Measurements from ENCODE around the gene PTPN20.

Gene PTPN20

DNA sequence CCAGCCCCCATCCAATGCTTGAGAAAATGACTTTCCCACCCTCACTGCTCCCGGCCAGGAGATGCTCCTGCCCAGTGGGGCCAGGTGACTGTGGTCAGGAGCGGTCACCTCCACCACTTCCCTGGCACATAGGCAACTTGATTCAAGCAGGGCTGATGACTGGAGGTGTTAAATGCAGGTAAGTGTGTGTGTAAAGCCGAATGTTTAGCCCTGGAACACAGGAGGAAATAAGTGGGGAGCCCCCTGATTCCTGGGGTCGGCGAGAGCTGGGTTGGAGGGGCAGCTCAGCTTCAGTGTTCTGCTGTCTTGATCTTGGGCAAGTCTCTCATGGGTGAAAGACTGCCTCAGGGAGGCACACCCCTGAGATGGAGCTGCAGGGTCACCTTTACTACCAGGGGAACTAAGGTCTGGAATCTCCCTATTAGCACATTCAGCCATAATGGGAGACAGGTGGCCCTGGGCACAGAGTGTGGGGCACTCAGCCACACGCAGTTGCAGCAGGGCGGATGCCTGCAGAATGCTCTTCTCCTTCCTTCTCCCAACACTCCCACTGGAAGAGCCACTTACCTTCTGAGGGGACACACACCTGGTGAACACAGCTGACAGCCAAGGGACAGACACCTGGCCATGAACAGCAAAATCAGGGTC lies 124.1 kb downstream of the PTPN20 start (continued):
- TF ChIP-seq BACH2 (CRISPR knock-in tag; IDR thresholded peaks at IDR 0.05; ENCODE audit: borderline replicate concordance) (no peak), ZC3H10 (CRISPR knock-in tag; IDR thresholded peaks at IDR 0.05) (no peak), ZFP30 (CRISPR knock-in tag; IDR thresholded peaks at IDR 0.05) (no peak), RARB (CRISPR knock-in tag; IDR thresholded peaks at IDR 0.05) (no peak), SNAI2 (CRISPR knock-in tag; IDR thresholded peaks at IDR 0.05) (no peak), ZNF70 (CRISPR knock-in tag; IDR thresholded peaks at IDR 0.05) (no peak), ESRRG (CRISPR knock-in tag; IDR thresholded peaks at IDR 0.05) (no peak), TCF4 (CRISPR knock-in tag; IDR thresholded peaks at IDR 0.05; ENCODE audit: borderline replicate concordance) (no peak), ZNF8 (CRISPR knock-in tag; IDR thresholded peaks at IDR 0.05) (no peak)
- TF ChIP-seq, protein P1, sequence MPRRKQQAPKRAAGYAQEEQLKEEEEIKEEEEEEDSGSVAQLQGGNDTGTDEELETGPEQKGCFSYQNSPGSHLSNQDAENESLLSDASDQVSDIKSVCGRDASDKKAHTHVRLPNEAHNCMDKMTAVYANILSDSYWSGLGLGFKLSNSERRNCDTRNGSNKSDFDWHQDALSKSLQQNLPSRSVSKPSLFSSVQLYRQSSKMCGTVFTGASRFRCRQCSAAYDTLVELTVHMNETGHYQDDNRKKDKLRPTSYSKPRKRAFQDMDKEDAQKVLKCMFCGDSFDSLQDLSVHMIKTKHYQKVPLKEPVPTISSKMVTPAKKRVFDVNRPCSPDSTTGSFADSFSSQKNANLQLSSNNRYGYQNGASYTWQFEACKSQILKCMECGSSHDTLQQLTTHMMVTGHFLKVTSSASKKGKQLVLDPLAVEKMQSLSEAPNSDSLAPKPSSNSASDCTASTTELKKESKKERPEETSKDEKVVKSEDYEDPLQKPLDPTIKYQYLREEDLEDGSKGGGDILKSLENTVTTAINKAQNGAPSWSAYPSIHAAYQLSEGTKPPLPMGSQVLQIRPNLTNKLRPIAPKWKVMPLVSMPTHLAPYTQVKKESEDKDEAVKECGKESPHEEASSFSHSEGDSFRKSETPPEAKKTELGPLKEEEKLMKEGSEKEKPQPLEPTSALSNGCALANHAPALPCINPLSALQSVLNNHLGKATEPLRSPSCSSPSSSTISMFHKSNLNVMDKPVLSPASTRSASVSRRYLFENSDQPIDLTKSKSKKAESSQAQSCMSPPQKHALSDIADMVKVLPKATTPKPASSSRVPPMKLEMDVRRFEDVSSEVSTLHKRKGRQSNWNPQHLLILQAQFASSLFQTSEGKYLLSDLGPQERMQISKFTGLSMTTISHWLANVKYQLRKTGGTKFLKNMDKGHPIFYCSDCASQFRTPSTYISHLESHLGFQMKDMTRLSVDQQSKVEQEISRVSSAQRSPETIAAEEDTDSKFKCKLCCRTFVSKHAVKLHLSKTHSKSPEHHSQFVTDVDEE (CRISPR knock-in tag; IDR thresholded peaks at IDR 0.05): no peak

DNA sequence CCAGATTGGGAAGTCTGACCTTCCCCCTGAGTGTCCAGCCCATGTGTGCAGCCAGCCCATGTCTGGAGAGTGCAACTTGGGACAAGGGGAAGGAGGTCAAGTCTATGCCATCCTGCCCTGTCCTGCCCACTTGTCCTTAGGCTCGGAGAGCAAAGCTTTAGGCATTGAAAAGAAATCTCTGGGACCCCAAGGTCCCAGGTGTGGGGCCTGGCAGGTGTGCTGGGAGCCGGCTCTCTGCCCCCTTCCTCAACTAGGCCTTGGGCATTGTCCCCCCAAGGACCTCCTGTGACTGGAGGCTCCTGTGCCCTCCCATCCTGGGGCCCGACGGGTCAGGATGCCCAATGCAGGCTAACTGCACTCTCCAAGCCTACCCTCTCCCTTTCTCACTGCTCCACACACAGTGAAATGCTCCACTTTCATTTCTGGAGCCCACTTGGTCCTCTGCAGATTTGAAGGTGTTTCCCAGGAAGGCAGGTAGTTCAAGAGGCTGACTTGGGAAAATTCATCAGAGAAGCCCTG lies 124.7 kb downstream of the PTPN20 start:
- TF ChIP-seq, protein P2, sequence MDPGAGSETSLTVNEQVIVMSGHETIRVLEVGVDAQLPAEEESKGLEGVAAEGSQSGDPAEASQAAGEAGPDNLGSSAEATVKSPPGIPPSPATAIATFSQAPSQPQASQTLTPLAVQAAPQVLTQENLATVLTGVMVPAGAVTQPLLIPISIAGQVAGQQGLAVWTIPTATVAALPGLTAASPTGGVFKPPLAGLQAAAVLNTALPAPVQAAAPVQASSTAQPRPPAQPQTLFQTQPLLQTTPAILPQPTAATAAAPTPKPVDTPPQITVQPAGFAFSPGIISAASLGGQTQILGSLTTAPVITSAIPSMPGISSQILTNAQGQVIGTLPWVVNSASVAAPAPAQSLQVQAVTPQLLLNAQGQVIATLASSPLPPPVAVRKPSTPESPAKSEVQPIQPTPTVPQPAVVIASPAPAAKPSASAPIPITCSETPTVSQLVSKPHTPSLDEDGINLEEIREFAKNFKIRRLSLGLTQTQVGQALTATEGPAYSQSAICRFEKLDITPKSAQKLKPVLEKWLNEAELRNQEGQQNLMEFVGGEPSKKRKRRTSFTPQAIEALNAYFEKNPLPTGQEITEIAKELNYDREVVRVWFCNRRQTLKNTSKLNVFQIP (CRISPR knock-in tag; IDR thresholded peaks at IDR 0.05; ENCODE audit: borderline replicate concordance, low read depth): no peak
- TF ChIP-seq ESRRG (CRISPR knock-in tag; IDR thresholded peaks at IDR 0.05) (no peak), TOX (CRISPR knock-in tag; IDR thresholded peaks at IDR 0.05; ENCODE audit: borderline replicate concordance) (no peak), OSR1 (CRISPR knock-in tag; IDR thresholded peaks at IDR 0.05) (no peak), ZNF8 (CRISPR knock-in tag; IDR thresholded peaks at IDR 0.05) (no peak), SNAI2 (CRISPR knock-in tag; IDR thresholded peaks at IDR 0.05) (no peak), TCF4 (CRISPR knock-in tag; IDR thresholded peaks at IDR 0.05; ENCODE audit: borderline replicate concordance) (no peak), PPARA (CRISPR knock-in tag; IDR thresholded peaks at IDR 0.05; ENCODE audit: borderline replicate concordance) (no peak), BACH2 (CRISPR knock-in tag; IDR thresholded peaks at IDR 0.05; ENCODE audit: borderline replicate concordance) (no peak), RARB (CRISPR knock-in tag; IDR thresholded peaks at IDR 0.05) (no peak), ARNTL (CRISPR knock-in tag; IDR thresholded peaks at IDR 0.05; ENCODE audit: borderline replicate concordance, low read depth) (no peak), ZC3H10 (CRISPR knock-in tag; IDR thresholded peaks at IDR 0.05) (no peak), ZNF565 (CRISPR knock-in tag; conservative IDR thresholded peaks at IDR 0.05; ENCODE audit: low read depth) (no peak), ISL1 (CRISPR knock-in tag; IDR thresholded peaks at IDR 0.05) (no peak), ZNF70 (CRISPR knock-in tag; IDR thresholded peaks at IDR 0.05) (no peak)
- TF ChIP-seq, protein P3, sequence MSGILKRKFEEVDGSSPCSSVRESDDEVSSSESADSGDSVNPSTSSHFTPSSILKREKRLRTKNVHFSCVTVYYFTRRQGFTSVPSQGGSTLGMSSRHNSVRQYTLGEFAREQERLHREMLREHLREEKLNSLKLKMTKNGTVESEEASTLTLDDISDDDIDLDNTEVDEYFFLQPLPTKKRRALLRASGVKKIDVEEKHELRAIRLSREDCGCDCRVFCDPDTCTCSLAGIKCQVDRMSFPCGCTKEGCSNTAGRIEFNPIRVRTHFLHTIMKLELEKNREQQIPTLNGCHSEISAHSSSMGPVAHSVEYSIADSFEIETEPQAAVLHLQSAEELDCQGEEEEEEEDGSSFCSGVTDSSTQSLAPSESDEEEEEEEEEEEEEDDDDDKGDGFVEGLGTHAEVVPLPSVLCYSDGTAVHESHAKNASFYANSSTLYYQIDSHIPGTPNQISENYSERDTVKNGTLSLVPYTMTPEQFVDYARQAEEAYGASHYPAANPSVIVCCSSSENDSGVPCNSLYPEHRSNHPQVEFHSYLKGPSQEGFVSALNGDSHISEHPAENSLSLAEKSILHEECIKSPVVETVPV (CRISPR knock-in tag; IDR thresholded peaks at IDR 0.05): no peak
- TF ChIP-seq, protein P4, sequence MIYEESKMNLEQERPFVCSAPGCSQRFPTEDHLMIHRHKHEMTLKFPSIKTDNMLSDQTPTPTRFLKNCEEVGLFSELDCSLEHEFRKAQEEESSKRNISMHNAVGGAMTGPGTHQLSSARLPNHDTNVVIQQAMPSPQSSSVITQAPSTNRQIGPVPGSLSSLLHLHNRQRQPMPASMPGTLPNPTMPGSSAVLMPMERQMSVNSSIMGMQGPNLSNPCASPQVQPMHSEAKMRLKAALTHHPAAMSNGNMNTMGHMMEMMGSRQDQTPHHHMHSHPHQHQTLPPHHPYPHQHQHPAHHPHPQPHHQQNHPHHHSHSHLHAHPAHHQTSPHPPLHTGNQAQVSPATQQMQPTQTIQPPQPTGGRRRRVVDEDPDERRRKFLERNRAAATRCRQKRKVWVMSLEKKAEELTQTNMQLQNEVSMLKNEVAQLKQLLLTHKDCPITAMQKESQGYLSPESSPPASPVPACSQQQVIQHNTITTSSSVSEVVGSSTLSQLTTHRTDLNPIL (CRISPR knock-in tag; IDR thresholded peaks at IDR 0.05; ENCODE audit: low read depth): no peak
- ATAC-seq: no peak

DNA sequence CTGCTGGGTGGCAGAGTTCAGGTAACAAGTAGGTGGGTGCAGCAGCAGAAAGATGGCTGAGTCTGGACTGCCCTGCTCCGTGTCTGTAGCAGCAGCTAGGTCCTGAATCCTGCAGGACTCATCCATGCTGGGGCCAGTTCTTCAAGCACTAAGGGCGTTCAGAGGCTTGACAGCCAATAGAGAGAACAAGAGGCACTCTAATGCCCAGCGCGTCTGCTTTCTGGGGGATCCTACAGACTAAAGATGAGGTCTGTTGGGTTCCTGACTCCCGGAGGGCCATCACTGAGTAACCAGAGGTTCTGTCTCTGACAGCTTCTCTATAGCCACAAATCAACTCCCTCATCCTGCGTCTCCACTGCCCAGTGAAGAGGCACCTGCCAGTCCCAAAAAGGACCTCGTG lies 125.5 kb downstream of the PTPN20 start:
- no peak for ATAC-seq
- TF ChIP-seq ZNF70 (CRISPR knock-in tag; IDR thresholded peaks at IDR 0.05) (no peak), TOX (CRISPR knock-in tag; IDR thresholded peaks at IDR 0.05; ENCODE audit: borderline replicate concordance) (no peak), ARNTL (CRISPR knock-in tag; IDR thresholded peaks at IDR 0.05; ENCODE audit: borderline replicate concordance, low read depth) (no peak), GLIS3 (CRISPR knock-in tag; IDR thresholded peaks at IDR 0.05) (no peak)
- TF ChIP-seq, protein P4 (CRISPR knock-in tag; IDR thresholded peaks at IDR 0.05; ENCODE audit: low read depth): no peak
- TF ChIP-seq, protein P2 (CRISPR knock-in tag; IDR thresholded peaks at IDR 0.05; ENCODE audit: borderline replicate concordance, low read depth): no peak
- TF ChIP-seq, protein P5, sequence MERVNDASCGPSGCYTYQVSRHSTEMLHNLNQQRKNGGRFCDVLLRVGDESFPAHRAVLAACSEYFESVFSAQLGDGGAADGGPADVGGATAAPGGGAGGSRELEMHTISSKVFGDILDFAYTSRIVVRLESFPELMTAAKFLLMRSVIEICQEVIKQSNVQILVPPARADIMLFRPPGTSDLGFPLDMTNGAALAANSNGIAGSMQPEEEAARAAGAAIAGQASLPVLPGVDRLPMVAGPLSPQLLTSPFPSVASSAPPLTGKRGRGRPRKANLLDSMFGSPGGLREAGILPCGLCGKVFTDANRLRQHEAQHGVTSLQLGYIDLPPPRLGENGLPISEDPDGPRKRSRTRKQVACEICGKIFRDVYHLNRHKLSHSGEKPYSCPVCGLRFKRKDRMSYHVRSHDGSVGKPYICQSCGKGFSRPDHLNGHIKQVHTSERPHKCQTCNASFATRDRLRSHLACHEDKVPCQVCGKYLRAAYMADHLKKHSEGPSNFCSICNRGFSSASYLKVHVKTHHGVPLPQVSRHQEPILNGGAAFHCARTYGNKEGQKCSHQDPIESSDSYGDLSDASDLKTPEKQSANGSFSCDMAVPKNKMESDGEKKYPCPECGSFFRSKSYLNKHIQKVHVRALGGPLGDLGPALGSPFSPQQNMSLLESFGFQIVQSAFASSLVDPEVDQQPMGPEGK (CRISPR knock-in tag; IDR thresholded peaks at IDR 0.05; ENCODE audit: borderline replicate concordance): no peak
- TF ChIP-seq, protein P3 (CRISPR knock-in tag; IDR thresholded peaks at IDR 0.05): no peak

Measured in SK-N-SH treated with all-trans-retinoic acid at 6 μM for 48 hours (cell line).